HFFc6 (cell line): Measurements from ENCODE around the gene NAGPA. TPM values are rescaled to one million over a fixed set of nuclear protein-coding genes. Genes with fewer than 3 reads are reported as not detected.

Experiments used
- DNase-seq: peaks from one replicate; pipeline ENCODE4 v3.0.0-alpha.2; 2018
- H3K27ac Mint-ChIP-seq: 2 replicates; pipeline ENCODE4 v1.8.0; 2020; ENCODE audit warnings: mild to moderate bottlenecking, mixed read lengths
- H3K27me3 Mint-ChIP-seq: 2 replicates; pipeline ENCODE4 v1.8.0; 2021; ENCODE audit warnings: mild to moderate bottlenecking, moderate library complexity, mixed read lengths; ENCODE audit not compliant: insufficient read depth
- H3K36me3 Mint-ChIP-seq: 2 replicates; pipeline ENCODE4 v1.8.0; 2021; ENCODE audit warnings: low read depth, mixed read lengths
- H3K4me1 Mint-ChIP-seq: 2 replicates; pipeline ENCODE4 v1.8.0; 2020; ENCODE audit warnings: low read depth, mixed read lengths
- H3K4me3 Mint-ChIP-seq: 2 replicates; pipeline ENCODE4 v1.8.0; 2020; ENCODE audit warnings: mild to moderate bottlenecking, moderate library complexity, mixed read lengths
- H3K9me3 Mint-ChIP-seq: 2 replicates; pipeline ENCODE4 v1.8.0; 2020; ENCODE audit warnings: mild to moderate bottlenecking, mixed read lengths
- total RNA-seq, 6 experiments: library from RNA; stranded (reverse); fragmentation: NEBNext Ultra II Directional; extraction: Animal tissue kit (Norgen Biotek cat#: 25700); gene quantifications; 2 replicates in 1 of 6; 3 replicates in 5 of 6; pipeline ENCODE4 v1.2.3, GENCODE V29; 2021
- TF ChIP-seq, protein P1 (sequence below): fragments of 200-600 bp; sonication (generic); IDR thresholded peaks from 2 replicates; pipeline ENCODE4 v1.5.0; 2021; ENCODE audit warnings: antibody characterized with exemption, mild to moderate bottlenecking

The NAGPA gene
- total RNA-seq, 6 experiments from 2014 or later: 14.4 to 18.7 (median 16.4) TPM

- Mint-ChIP-seq H3K27ac (no peak overlapping the region), H3K36me3 (no peaks in the 10 kb centered on the region), H3K9me3 (no peaks in the 10 kb centered on the region; the same call in 1 of the 2 replicates), H3K4me1 (no peaks in the 10 kb centered on the region), H3K27me3 (peaks cover 15% of the 10 kb centered on the region), H3K4me3 (no peak overlapping the region)
- TF ChIP-seq, protein P1, sequence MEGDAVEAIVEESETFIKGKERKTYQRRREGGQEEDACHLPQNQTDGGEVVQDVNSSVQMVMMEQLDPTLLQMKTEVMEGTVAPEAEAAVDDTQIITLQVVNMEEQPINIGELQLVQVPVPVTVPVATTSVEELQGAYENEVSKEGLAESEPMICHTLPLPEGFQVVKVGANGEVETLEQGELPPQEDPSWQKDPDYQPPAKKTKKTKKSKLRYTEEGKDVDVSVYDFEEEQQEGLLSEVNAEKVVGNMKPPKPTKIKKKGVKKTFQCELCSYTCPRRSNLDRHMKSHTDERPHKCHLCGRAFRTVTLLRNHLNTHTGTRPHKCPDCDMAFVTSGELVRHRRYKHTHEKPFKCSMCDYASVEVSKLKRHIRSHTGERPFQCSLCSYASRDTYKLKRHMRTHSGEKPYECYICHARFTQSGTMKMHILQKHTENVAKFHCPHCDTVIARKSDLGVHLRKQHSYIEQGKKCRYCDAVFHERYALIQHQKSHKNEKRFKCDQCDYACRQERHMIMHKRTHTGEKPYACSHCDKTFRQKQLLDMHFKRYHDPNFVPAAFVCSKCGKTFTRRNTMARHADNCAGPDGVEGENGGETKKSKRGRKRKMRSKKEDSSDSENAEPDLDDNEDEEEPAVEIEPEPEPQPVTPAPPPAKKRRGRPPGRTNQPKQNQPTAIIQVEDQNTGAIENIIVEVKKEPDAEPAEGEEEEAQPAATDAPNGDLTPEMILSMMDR: no peak
- no peak for DNase-seq
Observed at GRCh38 chr16:4987580-4988374, 46.0 kb downstream of the NAGPA start.

DNA sequence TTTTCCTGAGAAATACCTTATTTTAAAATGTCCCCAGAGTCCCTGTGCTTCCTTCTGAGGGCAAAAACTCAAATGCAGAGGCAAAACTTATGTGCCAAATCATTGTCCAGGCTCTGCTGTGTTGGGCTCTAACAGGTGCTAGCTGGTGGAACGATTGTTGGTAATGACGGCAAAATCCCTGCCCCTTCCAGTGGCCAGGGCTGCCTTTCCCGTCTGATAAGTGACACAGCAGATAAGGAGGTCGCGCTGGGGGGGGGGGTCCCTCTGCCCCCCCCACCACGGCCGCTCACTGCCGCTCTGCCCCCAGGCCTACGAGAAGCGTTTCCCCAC, 46.5 kb downstream of the NAGPA start:
- Mint-ChIP-seq H3K27me3 (peaks cover 15% of the 10 kb centered on the region), H3K27ac (no peak overlapping the region), H3K4me3 (no peak overlapping the region), H3K9me3 (no peaks in the 10 kb centered on the region; the same call in 1 of the 2 replicates), H3K4me1 (no peaks in the 10 kb centered on the region), H3K36me3 (no peaks in the 10 kb centered on the region)
- TF ChIP-seq, protein P1: no peak
- no peak for DNase-seq

DNA sequence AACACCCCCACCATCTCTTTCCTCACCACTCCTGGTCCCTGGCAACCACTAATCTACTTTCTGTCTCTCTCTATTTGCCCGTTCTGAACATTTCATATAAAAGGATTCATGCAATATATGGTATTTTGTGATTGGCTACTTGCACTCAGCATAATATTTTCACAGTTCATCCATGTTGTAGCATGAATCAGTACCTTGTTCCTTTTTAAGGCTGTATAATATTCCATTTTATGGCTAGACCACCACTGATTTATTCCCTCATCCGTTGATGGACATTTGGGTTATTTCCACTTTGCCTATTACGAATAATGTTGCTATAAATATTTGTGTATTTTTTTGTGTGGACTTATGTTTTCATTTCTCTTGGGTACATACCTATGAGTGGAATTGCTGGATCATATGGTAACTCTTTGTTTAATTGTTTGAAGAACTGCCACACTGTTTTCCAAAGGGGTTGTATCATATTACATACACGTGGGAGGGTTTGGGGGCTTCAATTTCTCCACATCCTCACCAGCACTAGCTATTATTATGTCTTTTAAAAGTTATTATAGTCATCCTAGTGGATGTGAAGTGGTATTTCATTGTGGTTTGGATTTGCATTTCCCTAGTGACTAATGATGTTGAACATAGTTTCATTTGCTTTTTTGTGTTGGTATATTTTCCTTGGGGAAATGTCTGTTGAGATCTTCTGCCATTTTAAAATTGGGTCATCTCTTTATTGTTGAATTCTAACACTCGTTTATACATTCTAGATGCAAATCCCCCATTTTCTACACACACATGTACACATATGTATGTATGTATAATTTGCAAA, 49.4 kb downstream of the NAGPA start:
- Mint-ChIP-seq H3K4me1 (no peaks in the 10 kb centered on the region), H3K27ac (no peak overlapping the region), H3K27me3 (peaks cover 18% of the 10 kb centered on the region), H3K9me3 (no peaks in the 10 kb centered on the region; the same call in 1 of the 2 replicates), H3K4me3 (no peak overlapping the region), H3K36me3 (no peaks in the 10 kb centered on the region)
- peak; percentile 4 for DNase-seq
- TF ChIP-seq, protein P1: no peak

GRCh38 chr16:4982056-4982867, 51.5 kb downstream of the NAGPA start:
- DNase-seq: no peak
- TF ChIP-seq, protein P1: no peak
- no peaks in the 10 kb centered on the region for H3K4me1 Mint-ChIP-seq
- no peaks in the 10 kb centered on the region; the same call in 1 of the 2 replicates for H3K9me3 Mint-ChIP-seq
- no peak overlapping the region for H3K27ac Mint-ChIP-seq
- no peak overlapping the region for H3K4me3 Mint-ChIP-seq
- peaks cover 12% of the 10 kb centered on the region for H3K27me3 Mint-ChIP-seq
- H3K36me3 Mint-ChIP-seq: no peaks in the 10 kb centered on the region

DNA sequence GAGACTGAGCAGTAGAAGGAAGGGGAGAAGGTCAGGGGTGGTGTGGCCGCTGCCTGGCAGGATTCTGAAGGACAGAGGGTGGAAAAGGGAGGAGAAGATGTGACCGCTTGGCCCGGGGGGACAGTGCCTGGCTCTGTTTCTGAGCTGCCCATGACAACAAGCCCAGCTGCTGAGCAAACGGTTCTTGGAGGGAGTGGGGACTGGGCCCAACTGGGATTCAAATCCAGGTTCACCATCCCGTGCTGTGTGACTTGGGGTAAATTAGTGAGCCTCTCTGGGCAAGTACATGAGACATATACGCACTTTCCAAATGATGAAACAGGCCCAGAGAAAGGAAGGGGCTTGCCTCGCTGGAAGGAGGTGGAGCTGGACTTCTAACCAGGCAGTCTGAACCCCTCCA, 52.3 kb downstream of the NAGPA start:
- H3K27me3 Mint-ChIP-seq: peaks cover 7% of the 10 kb centered on the region
- no peak for DNase-seq
- TF ChIP-seq, protein P1: no peak
- H3K27ac Mint-ChIP-seq: no peak overlapping the region
- H3K4me3 Mint-ChIP-seq: no peak overlapping the region
- no peaks in the 10 kb centered on the region for H3K4me1 Mint-ChIP-seq
- H3K9me3 Mint-ChIP-seq: no peaks in the 10 kb centered on the region; the same call in 1 of the 2 replicates
- no peaks in the 10 kb centered on the region for H3K36me3 Mint-ChIP-seq
